ENCODE data around the gene ZBTB21. TPM values are rescaled to one million over a fixed set of nuclear protein-coding genes. Genes with fewer than 3 reads are reported as not detected.

The ZBTB21 gene
- polyA plus RNA-seq, 3 donors: 4.7 to 7.2 (median 6.3) TPM

DNA sequence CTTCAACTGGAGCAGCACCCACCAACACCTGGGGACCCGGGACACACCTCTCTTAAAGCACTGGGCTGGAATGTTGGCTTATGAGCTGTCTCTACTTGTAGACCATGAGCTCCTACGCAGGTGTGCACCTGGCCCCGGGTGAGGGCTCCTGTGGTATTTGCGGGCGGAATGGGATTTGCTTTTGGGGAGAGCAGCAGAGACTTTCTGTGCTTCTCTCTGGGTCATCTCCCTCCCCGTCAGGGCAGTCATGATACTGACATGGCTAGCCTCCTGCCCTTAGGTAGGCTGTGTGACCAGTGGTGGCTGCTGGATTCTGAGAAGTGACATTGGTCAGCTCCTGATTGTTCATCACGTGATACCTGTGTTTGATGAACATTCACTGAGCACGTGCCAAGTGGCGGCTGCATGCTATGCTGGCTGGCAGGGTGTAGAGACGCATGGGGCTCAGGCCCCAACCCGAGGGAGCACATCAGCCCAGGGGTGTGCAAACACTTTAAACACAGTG lies 9.0 kb upstream of the ZBTB21 start:
- H3K4me1 Mint-ChIP-seq: no peaks in the 10 kb centered on the region
- no peak overlapping the region for H3K4me3 Mint-ChIP-seq
- no peak overlapping the region for H3K4me2 ChIP-seq (replicated peaks; ENCODE audit: extremely low read depth, low read length, poor library complexity, severe bottlenecking)
- no peak overlapping the region for H3K27ac Mint-ChIP-seq
- H3K4me3 ChIP-seq (replicated peaks in 1 of 3; ENCODE audit: low read depth in 2 of 3, low read length in 3 of 3): no peak overlapping the region
- TF ChIP-seq CTCF (IDR thresholded peaks at IDR 0.05): no peak
- no peaks in the 10 kb centered on the region for H4K20me1 ChIP-seq (ENCODE audit: insufficient read depth, low read length)
- no peaks in the 10 kb centered on the region for H3K79me2 ChIP-seq (ENCODE audit: insufficient read depth, low read length)
- WGBS (ENCODE audit: insufficient coverage): 95% methylated on average over 11 of the region's 11 CpGs
- no peaks in the 10 kb centered on the region for H3K36me3 ChIP-seq (replicated peaks in 1 of 2; ENCODE audit: control insufficient read depth in 1 of 2, insufficient read depth in 2 of 2, low read length in 2 of 2)
- H3K4me1 ChIP-seq (ENCODE audit: control insufficient read depth in 1 of 2, insufficient read depth in 2 of 2, low read length in 2 of 2): no peaks in the 10 kb centered on the region
- H3K9ac ChIP-seq (ENCODE audit: insufficient read depth, low read length, poor library complexity, severe bottlenecking): no peak overlapping the region
- DNase-seq: no peak
- H3K9me3 Mint-ChIP-seq: peaks cover 0 to 4% (median 2%) of the 10 kb centered on the region in 7 donors
- no peaks in the 10 kb centered on the region for H3K36me3 Mint-ChIP-seq
- H2AFZ ChIP-seq (ENCODE audit: insufficient read depth, low read depth, low read length, poor library complexity, severe bottlenecking): no peak overlapping the region
- no peaks in the 10 kb centered on the region for H3K27me3 ChIP-seq (ENCODE audit: control insufficient read depth in 2 of 2, insufficient read depth in 2 of 2, low read length in 2 of 2)
- H3K9me3 ChIP-seq (replicated peaks in 1 of 2; ENCODE audit: control insufficient read depth in 1 of 2, insufficient read depth in 1 of 2, low read length in 2 of 2): no peaks in the 10 kb centered on the region
- no peak overlapping the region for H3K27ac ChIP-seq (ENCODE audit: low read depth in 1 of 2, low read length in 2 of 2)
- intact Hi-C loops (cut with micrococcal nuclease): loop anchor here in 1 of 2 donors (10.0 kb wide), 1 partner anchor 216 kb away; no protein-coding TSS in a partner anchor
- peaks cover 0 to 8% (median 3%) of the 10 kb centered on the region in 3 donors for H3K27me3 Mint-ChIP-seq (ENCODE audit: low read depth in 3 of 3)

DNA sequence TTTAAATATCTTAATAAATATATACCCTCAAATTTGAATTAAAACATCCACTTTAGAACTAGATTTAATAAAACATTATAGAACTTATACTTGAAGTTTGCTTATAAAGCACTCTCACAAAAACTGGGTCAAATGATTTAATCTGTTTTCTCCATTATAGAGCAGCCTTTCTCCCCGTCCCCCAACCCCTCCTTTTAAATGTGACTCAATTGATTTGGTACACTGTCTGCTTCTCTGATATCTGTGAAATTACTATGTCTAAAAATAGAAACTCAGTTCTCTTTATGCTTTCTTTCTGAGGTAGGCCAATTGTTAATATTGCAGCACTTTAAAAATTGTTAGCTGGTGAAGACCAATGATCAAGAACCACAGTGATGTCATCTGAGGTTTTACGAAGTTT lies 6.9 kb upstream of the ZBTB21 start:
- H3K27ac ChIP-seq (ENCODE audit: low read depth in 1 of 2, low read length in 2 of 2): no peak overlapping the region
- peaks cover 1 to 7% of the 10 kb centered on the region in 2 donors for H3K27me3 ChIP-seq (ENCODE audit: control insufficient read depth in 2 of 2, insufficient read depth in 2 of 2, low read length in 2 of 2)
- no peak for DNase-seq
- no peaks in the 10 kb centered on the region for H3K4me1 ChIP-seq (ENCODE audit: control insufficient read depth in 1 of 2, insufficient read depth in 2 of 2, low read length in 2 of 2)
- H3K4me3 ChIP-seq (replicated peaks in 1 of 3; ENCODE audit: low read depth in 2 of 3, low read length in 3 of 3): no peak overlapping the region
- Mint-ChIP-seq H3K36me3 (peaks cover 0 to 3% of the 10 kb centered on the region in 2 donors), H3K27me3 (ENCODE audit: low read depth in 3 of 3) (peaks cover 6 to 11% (median 10%) of the 10 kb centered on the region in 3 donors), H3K4me1 (no peaks in the 10 kb centered on the region), H3K27ac (no peak overlapping the region), H3K4me3 (no peak overlapping the region), H3K9me3 (peaks cover 0 to 8% (median 4%) of the 10 kb centered on the region in 7 donors)
- H3K79me2 ChIP-seq (ENCODE audit: insufficient read depth, low read length): no peaks in the 10 kb centered on the region
- intact Hi-C loops (cut with micrococcal nuclease): loop anchor here in 1 of 2 donors (10.0 kb wide), 1 partner anchor 218 kb away; no protein-coding TSS in a partner anchor
- no CpG with 5 or more reads among the region's 2 CpGs for WGBS (ENCODE audit: insufficient coverage)
- H3K9ac ChIP-seq (ENCODE audit: insufficient read depth, low read length, poor library complexity, severe bottlenecking): no peak overlapping the region
- H3K9me3 ChIP-seq (replicated peaks in 1 of 2; ENCODE audit: control insufficient read depth in 1 of 2, insufficient read depth in 1 of 2, low read length in 2 of 2): no peaks in the 10 kb centered on the region
- no peak overlapping the region for H3K4me2 ChIP-seq (replicated peaks; ENCODE audit: extremely low read depth, low read length, poor library complexity, severe bottlenecking)
- no peak overlapping the region for H2AFZ ChIP-seq (ENCODE audit: insufficient read depth, low read depth, low read length, poor library complexity, severe bottlenecking)
- no peaks in the 10 kb centered on the region for H3K36me3 ChIP-seq (replicated peaks in 1 of 2; ENCODE audit: control insufficient read depth in 1 of 2, insufficient read depth in 2 of 2, low read length in 2 of 2)
- H4K20me1 ChIP-seq (ENCODE audit: insufficient read depth, low read length): no peaks in the 10 kb centered on the region
- TF ChIP-seq CTCF (IDR thresholded peaks at IDR 0.05): no peak

Measured in CD14-positive monocyte (primary cell).